Colonic mucosa (tissue), 4 donors: ENCODE data around the gene PAFAH1B1. TPM values are rescaled to one million over a fixed set of nuclear protein-coding genes. Genes with fewer than 3 reads are reported as not detected.

Experiments used
- DNase-seq: peaks from one replicate; pipeline ENCODE4 v3.0.0-alpha.2; 2020
- H3K27ac ChIP-seq: fragments of 200-600 bp; one replicate; pipeline ENCODE4 v1.8.0; 2021
- H3K27me3 ChIP-seq: fragments of 200-600 bp; one replicate; pipeline ENCODE4 v1.8.0; 2021
- H3K36me3 ChIP-seq: fragments of 200-600 bp; one replicate; pipeline ENCODE4 v1.8.0; 2021
- H3K4me1 ChIP-seq: fragments of 200-600 bp; one replicate; pipeline ENCODE4 v1.8.0; 2021; ENCODE audit warnings: mild to moderate bottlenecking
- H3K4me3 ChIP-seq: fragments of 200-600 bp; one replicate; pipeline ENCODE4 v1.8.0; 2021
- H3K9ac ChIP-seq, 2 donors: one replicate each; pipeline ENCODE4 v1.7.0; 2013; ENCODE audit warnings: control low read depth in 2 of 2, low read depth in 2 of 2, low read length in 2 of 2
- H3K9me3 ChIP-seq: fragments of 200-600 bp; one replicate; pipeline ENCODE4 v1.8.0; 2021
- CTCF ChIP-seq: fragments of 200-600 bp; IDR thresholded peaks from one replicate; pipeline ENCODE4 v1.8.0; 2022; ENCODE audit warnings: antibody characterized with exemption, mild to moderate bottlenecking
- intact Hi-C: fragments of 100-400 bp; cut with DNase I; formaldehyde crosslinking; loops from one replicate; pipeline ENCODE4 v1.14.1; 2022
- total RNA-seq, 2 donors: library from RNA; stranded (reverse); fragmentation: NEBNext Ultra II Directional in 1 of 2; extraction: Animal tissue kit (Norgen Biotek cat#: 25700) in 1 of 2; gene quantifications; one replicate each; pipeline ENCODE4 v1.2.1, GENCODE V29; 2021
- donor health status: healthy.
- donor health status: DM: no; HTN: no; CAD: no.
- donor health status: DM: no; HTN: no; CAD: no.

The PAFAH1B1 gene
- total RNA-seq, 2 donors from 2014 or later: 102 to 155 TPM

GRCh38 chr17:2634361-2634960 is 41.0 kb downstream of the PAFAH1B1 start:
- DNase-seq: peak; percentile 44
- Histone ChIP-seq H3K9me3 (no peaks in the 10 kb centered on the region), H3K4me3 (no peak overlapping the region), H3K36me3 (no peaks in the 10 kb centered on the region), H3K27ac (peak overlapping the region; percentile 55), H3K27me3 (no peaks in the 10 kb centered on the region), H3K4me1 (peaks cover 8% of the 10 kb centered on the region), H3K9ac (no peak overlapping the region)
- intact Hi-C loops: no loop called here
- TF ChIP-seq CTCF: no peak

GRCh38 chr17:2635241-2635640 is 41.8 kb downstream of the PAFAH1B1 start:
- H3K4me1 ChIP-seq: peaks cover 8% of the 10 kb centered on the region
- no peaks in the 10 kb centered on the region for H3K36me3 ChIP-seq
- TF ChIP-seq CTCF: no peak
- no peak overlapping the region for H3K9ac ChIP-seq
- H3K27ac ChIP-seq: no peak overlapping the region
- no peaks in the 10 kb centered on the region for H3K9me3 ChIP-seq
- no peak overlapping the region for H3K4me3 ChIP-seq
- no peak for DNase-seq
- no peaks in the 10 kb centered on the region for H3K27me3 ChIP-seq
- intact Hi-C loops: no loop called here

GRCh38 chr17:2635675-2636074 is 42.2 kb downstream of the PAFAH1B1 start:
- H3K27me3 ChIP-seq: no peaks in the 10 kb centered on the region
- TF ChIP-seq CTCF: no peak
- H3K9ac ChIP-seq: no peak overlapping the region
- H3K4me1 ChIP-seq: peaks cover 8% of the 10 kb centered on the region
- no peaks in the 10 kb centered on the region for H3K9me3 ChIP-seq
- intact Hi-C loops: no loop called here
- H3K27ac ChIP-seq: no peak overlapping the region
- no peaks in the 10 kb centered on the region for H3K36me3 ChIP-seq
- H3K4me3 ChIP-seq: no peak overlapping the region
- no peak for DNase-seq

GRCh38 chr17:2636169-2636930 is 42.9 kb downstream of the PAFAH1B1 start:
- Histone ChIP-seq H3K36me3 (no peaks in the 10 kb centered on the region), H3K4me3 (no peak overlapping the region), H3K9ac (no peak overlapping the region), H3K4me1 (peaks cover 1% of the 10 kb centered on the region), H3K9me3 (no peaks in the 10 kb centered on the region), H3K27ac (no peak overlapping the region), H3K27me3 (no peaks in the 10 kb centered on the region)
- no peak for DNase-seq
- TF ChIP-seq CTCF: no peak
- intact Hi-C loops: no loop called here

- H3K27ac ChIP-seq: no peak overlapping the region
- no peak for TF ChIP-seq CTCF
- no peak for DNase-seq
- H3K9me3 ChIP-seq: no peaks in the 10 kb centered on the region
- H3K4me3 ChIP-seq: no peak overlapping the region
- intact Hi-C loops: no loop called here
- H3K4me1 ChIP-seq: no peaks in the 10 kb centered on the region
- H3K36me3 ChIP-seq: no peaks in the 10 kb centered on the region
- H3K27me3 ChIP-seq: no peaks in the 10 kb centered on the region
- no peak overlapping the region for H3K9ac ChIP-seq
Measured at GRCh38 chr17:2637422-2637821, 44.0 kb downstream of the PAFAH1B1 start.
